Activated T-cell treated with anti-CD3 and anti-CD28 coated beads, Interleukin-2, amount 50 U/mL, for 24 hours (primary cell): ENCODE data around the gene PLD3.

ENCODE experiments used
- DNase-seq: peaks from one replicate; pipeline ENCODE4 v3.0.0-alpha.2; 2020
- H3K27ac Mint-ChIP-seq: 2 replicates; pipeline ENCODE4 v1.8.0; 2020; ENCODE audit warnings: mild to moderate bottlenecking, mixed read lengths
- H3K27me3 Mint-ChIP-seq: 2 replicates; pipeline ENCODE4 v1.8.0; 2020; ENCODE audit warnings: mixed read lengths
- H3K36me3 Mint-ChIP-seq: 2 replicates; pipeline ENCODE4 v1.8.0; 2020; ENCODE audit warnings: low read depth, mixed read lengths
- H3K4me1 Mint-ChIP-seq: 2 replicates; pipeline ENCODE4 v1.8.0; 2020; ENCODE audit warnings: low read depth, mixed read lengths
- H3K4me3 Mint-ChIP-seq: 2 replicates; pipeline ENCODE4 v1.8.0; 2020; ENCODE audit warnings: mild to moderate bottlenecking, moderate library complexity, mixed read lengths
- H3K9me3 Mint-ChIP-seq: 2 replicates; pipeline ENCODE4 v1.8.0; 2020; ENCODE audit warnings: mixed read lengths

The PLD3 gene

DNA sequence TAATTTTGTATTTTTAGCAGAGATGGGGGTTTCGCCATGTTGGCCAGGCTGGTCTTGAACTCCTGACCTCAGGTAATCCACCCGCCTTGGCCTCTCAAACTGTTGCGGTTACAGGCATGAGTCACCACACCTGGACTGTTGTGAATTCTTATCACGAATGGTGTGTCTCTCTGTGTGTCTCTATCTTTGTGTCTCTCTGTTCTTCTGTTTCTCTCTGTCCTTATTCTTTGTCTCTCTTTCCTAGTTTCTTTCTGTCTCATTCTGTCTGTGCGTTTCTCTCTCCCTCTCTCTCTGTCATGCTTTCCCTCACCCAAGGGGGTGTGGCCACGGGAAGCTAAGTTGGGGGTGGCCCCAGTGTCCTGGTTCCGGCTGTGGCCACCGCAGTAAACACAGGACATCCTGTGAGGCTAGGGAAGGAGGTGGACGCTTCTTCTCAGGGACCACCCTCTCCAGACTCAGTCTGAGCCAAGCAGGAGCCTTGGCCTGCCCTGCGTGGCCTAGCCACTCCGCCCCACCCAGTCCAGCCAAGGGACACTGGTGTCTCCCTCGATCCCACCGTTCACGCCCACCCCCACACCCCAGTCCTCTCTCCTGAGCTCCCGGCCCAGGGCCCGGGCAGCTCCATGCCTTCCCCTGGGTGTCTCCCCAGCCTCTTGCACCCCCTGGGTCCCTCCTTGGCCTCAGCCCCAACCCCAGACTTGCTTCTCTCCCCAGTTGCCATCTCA lies 68.6 kb downstream of the PLD3 start:
- no peaks in the 10 kb centered on the region for H3K27me3 Mint-ChIP-seq
- peaks cover 28% of the 10 kb centered on the region for H3K4me1 Mint-ChIP-seq
- H3K4me3 Mint-ChIP-seq: no peak overlapping the region
- H3K36me3 Mint-ChIP-seq: peaks cover 6% of the 10 kb centered on the region
- no peaks in the 10 kb centered on the region for H3K9me3 Mint-ChIP-seq
- no peak for DNase-seq
- peak overlapping the region; percentile 80 for H3K27ac Mint-ChIP-seq

DNA sequence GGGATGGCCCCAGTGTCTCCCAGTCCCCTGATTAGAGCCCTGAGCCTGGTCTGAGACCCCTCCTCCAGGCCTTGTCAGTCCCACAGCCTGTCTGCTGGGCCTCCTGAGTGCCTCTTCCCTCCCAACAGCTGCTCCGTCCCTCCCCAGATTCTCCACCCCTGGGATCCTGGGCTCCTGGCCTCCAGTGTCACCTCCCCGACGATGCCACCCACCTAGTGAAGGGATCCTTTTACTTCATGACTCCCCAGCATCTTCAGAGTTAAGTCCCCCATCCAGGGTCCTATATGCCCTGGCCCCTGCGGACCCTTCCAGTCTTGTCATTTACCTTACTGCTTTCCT lies 69.1 kb downstream of the PLD3 start:
- Mint-ChIP-seq H3K4me1 (peaks cover 33% of the 10 kb centered on the region), H3K27me3 (no peaks in the 10 kb centered on the region), H3K36me3 (peaks cover 11% of the 10 kb centered on the region), H3K27ac (peak overlapping the region; percentile 80), H3K4me3 (no peak overlapping the region), H3K9me3 (no peaks in the 10 kb centered on the region)
- DNase-seq: no peak

DNA sequence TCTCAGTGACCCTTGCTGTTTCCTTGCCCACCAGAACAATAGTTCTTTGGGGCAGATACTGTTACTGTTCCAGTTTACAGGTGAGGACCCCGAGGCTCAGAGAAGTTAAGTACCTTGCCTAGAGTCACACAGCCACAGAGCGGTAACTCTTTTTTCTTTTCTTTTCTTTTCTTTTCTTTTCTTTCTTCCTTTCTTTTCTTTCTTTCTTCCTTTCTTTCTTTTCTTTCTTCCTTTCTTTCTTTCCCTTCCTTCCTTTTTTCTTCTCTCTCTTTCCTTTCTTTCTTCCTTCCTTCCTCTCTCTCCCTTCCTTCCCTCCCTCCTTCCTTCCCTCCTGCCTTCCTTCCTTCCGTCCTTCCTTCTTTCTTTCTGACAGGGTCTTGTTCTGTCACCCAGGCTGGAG lies 69.5 kb downstream of the PLD3 start:
- Mint-ChIP-seq H3K36me3 (peaks cover 15% of the 10 kb centered on the region), H3K4me1 (peaks cover 38% of the 10 kb centered on the region), H3K9me3 (no peaks in the 10 kb centered on the region), H3K4me3 (no peak overlapping the region), H3K27me3 (no peaks in the 10 kb centered on the region), H3K27ac (no peak overlapping the region)
- DNase-seq: no peak

DNA sequence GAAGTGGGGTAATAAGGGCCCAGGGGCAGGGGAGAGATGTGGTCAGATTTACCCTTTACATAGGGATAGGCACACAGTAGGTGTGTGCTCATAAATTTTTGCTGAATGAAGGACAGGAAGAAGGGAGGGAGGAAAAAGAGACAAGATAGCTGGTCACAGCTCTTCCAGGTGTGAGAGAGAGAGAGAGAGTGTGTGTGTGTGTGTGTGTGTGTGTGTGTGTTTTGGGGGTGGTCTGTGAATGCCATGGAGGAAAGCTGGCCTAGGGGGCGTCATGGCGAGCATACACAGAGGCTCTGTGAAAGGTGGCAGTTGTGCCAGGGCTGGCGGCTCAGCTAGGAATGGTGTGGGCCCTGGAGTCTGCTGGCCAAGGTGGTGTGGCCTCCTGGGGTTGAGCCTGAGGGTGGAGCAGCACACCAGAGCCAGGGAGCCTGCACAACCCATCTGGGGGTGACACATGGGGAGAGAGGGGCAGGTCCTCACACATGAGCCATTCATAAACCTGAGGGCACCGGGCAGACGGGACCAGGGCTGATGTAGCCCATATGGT lies 70.6 kb downstream of the PLD3 start:
- H3K27me3 Mint-ChIP-seq: no peaks in the 10 kb centered on the region
- no peak for DNase-seq
- peaks cover 40% of the 10 kb centered on the region for H3K4me1 Mint-ChIP-seq
- H3K4me3 Mint-ChIP-seq: no peak overlapping the region
- H3K9me3 Mint-ChIP-seq: no peaks in the 10 kb centered on the region
- H3K36me3 Mint-ChIP-seq: peaks cover 19% of the 10 kb centered on the region
- H3K27ac Mint-ChIP-seq: peak overlapping the region; percentile 26

DNA sequence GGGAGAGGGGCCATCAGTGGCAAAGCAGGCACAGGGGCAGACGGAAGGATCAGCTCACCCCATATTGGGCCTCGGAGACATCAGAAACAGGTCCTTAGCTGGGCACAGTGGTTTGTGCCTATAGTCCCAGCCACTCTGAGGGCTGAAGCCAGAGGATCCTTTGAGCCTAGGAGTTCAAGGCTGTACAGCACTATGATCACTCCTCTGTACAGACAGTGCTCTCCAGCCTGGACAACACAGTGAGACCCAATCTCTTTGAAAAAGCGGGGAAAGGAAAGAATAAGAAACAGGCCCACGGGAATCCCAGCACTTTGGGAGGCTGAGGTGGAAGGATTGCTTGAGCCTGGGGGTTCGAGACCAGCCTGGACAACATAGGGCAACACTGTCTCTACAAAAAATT lies 71.3 kb downstream of the PLD3 start:
- H3K9me3 Mint-ChIP-seq: no peaks in the 10 kb centered on the region
- H3K27ac Mint-ChIP-seq: no peak overlapping the region
- no peak for DNase-seq
- H3K36me3 Mint-ChIP-seq: peaks cover 24% of the 10 kb centered on the region
- H3K4me1 Mint-ChIP-seq: peaks cover 43% of the 10 kb centered on the region
- peak overlapping the region; percentile 13 for H3K4me3 Mint-ChIP-seq
- H3K27me3 Mint-ChIP-seq: no peaks in the 10 kb centered on the region

DNA sequence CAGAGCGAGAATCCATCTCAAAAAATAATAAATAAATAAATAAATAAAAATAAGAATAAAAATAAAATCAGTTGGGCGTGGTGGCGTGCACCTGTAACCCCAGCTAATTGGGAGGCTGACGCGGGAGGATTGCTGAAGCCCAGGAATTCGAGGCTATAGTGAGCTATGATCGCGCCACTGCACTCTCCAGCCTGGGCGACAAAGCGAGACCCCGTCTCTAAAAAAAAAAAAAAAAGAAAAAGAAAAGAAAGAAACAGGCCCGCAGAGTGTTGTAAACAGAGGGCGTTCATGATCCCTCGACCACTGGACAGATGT lies 71.9 kb downstream of the PLD3 start:
- H3K27me3 Mint-ChIP-seq: no peaks in the 10 kb centered on the region
- H3K4me3 Mint-ChIP-seq: peak overlapping the region; percentile 80
- no peak for DNase-seq
- peaks cover 27% of the 10 kb centered on the region for H3K36me3 Mint-ChIP-seq
- no peaks in the 10 kb centered on the region for H3K9me3 Mint-ChIP-seq
- H3K4me1 Mint-ChIP-seq: peaks cover 43% of the 10 kb centered on the region
- H3K27ac Mint-ChIP-seq: peak overlapping the region; percentile 95

DNA sequence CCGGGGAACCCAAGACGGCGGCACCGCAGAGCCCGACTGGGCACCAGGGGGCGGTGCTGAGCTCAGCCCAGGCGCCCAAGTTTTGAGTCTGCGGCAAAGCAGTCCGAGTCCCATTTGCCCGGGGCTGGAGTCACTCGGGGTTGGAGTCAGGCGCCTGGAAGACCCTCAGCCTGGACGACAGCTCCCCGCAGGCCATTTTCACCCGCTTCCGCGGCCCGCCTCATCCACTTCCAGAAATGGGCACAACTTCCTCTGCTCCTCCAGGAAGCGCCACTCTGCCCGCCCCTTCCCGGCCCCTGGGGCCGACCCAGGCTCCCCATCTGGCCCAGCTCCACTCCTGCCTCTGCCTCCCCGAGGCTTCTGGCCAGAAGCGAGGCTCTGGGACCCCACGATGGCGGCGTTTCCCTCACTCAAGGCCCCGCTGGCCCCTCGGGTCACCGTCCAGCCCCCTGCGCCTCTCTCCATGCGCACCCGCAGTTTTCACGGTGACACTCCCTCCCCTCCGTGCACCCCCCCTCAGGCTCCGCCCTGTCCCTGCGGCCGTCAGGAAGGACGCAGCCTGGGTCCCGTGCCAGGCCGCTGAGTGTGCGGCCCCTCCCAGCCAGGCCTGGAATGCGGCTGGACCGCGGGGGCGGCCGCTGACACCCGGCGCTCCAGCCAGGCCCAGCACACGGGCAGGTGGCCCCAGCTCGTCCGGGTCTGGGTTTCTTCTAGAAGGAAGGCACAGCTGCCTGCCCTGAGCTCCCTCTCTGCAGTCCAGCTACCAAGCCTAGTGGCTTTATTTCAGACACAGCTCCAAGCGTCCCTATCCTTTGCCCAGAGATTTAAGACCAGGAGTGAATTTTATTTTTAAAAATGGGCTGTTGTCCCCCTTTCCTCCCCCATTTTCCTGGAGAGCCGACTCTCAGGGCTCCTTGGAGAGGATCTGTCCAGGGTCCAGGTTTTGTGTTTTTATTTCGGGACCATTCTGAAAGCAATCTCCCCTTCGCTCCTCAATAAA lies 72.6 kb downstream of the PLD3 start:
- H3K4me3 Mint-ChIP-seq: peak overlapping the region; percentile 80
- peaks cover 27% of the 10 kb centered on the region for H3K36me3 Mint-ChIP-seq
- peak; percentile 88 for DNase-seq
- H3K9me3 Mint-ChIP-seq: no peaks in the 10 kb centered on the region
- H3K4me1 Mint-ChIP-seq: peaks cover 43% of the 10 kb centered on the region
- H3K27me3 Mint-ChIP-seq: no peaks in the 10 kb centered on the region
- H3K27ac Mint-ChIP-seq: peak overlapping the region; percentile 95

DNA sequence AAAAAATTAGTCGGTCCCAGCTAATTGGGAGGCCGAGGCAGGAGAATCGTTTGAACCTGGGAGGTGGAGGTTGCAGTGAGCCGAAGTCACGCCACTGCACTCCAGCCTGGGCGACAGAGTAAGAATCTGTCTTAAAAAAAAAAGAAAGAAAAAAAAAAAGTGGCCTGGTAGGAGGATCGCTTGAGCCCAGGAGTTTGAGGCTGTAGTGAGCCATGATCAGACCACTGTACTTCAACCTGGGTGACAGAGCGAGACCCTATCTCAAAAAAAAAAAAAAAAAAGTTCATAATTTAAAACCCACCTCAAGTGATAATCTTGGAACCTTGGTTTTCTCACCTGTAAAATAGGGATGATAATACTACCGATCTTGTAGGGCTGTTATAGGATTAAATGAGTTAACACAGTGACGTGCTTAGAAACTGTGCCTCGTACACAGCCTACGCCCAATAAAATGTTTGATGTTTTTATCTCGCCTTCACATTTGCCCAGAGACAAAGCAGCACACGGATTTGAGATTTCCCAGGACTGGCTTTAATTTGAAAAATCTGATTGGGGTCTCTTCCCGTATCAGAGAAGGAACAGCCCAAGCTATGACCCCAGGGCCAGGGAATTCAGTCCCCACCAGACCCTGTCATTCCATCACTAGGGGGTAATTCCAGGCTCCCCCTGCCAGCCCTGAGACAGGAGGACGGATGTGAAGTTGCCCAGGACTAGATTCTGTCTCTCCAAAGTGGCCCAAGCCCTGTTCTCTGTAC lies 73.7 kb downstream of the PLD3 start:
- DNase-seq: no peak
- Mint-ChIP-seq H3K4me1 (peaks cover 42% of the 10 kb centered on the region), H3K4me3 (peak overlapping the region; percentile 80), H3K36me3 (peaks cover 27% of the 10 kb centered on the region), H3K9me3 (no peaks in the 10 kb centered on the region), H3K27ac (peak overlapping the region; percentile 95), H3K27me3 (no peaks in the 10 kb centered on the region)

DNA sequence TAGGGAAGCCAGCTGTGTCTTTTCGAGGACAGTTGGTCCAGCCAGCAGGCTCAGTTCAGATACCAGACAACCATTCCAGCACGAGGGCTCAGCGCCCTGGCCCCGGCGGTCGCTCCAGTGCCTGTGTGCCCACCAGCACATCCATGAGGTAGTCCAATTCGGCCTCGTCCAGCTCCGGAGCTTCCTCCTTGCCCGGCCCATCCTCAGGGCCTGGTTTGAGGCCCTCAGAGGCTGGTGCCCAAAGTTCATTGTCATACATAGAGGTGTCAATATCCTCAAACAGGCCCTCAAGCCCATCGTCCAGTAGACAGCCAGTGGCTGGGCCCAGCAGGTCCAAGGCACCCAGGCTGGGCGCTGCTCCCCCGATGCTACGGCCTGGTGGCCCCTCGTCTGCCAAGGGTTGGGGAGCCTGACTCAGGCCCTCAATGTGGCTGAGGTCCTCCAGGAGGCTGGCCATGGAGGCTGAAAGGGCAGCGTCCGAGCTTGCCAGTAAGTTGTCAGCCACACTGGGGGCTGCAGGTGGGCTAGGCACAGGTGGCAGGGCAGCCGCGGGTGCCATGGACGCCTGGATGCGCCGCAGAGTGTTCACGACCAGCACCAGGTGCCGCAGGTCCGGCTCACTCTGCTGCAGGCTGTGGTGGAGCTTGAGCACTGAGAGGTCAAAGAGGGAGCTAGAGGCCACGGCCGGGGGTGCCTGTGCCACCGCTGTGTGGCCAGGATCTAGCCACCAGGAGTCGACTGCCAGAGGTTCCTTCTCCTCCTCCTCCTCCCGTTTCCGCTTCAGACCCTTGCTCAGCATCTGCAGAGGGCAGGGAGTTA lies 74.5 kb downstream of the PLD3 start:
- peak overlapping the region; percentile 80 for H3K4me3 Mint-ChIP-seq
- H3K27me3 Mint-ChIP-seq: no peaks in the 10 kb centered on the region
- DNase-seq: no peak
- H3K4me1 Mint-ChIP-seq: peaks cover 36% of the 10 kb centered on the region
- no peaks in the 10 kb centered on the region for H3K9me3 Mint-ChIP-seq
- peak overlapping the region; percentile 95 for H3K27ac Mint-ChIP-seq
- H3K36me3 Mint-ChIP-seq: peaks cover 27% of the 10 kb centered on the region

DNA sequence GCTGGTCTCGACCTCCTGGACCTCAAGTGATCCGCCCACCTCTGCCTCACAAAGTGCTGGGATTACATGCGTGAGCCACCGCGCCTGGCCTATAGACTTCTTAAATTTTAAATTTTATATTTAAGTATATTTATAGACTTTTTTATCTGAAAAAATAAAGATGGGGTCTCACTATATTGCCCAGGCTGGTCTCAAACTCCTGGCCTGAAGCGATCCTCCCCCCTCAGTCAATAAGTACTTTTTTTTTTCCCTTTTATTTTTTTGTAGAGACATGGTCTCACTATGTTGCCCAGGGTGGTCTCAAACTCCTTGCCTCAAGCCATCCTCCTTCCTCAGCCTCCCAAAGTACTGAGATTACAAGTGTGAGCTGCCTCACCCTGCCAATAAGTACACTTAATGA lies 75.4 kb downstream of the PLD3 start:
- Mint-ChIP-seq H3K9me3 (no peaks in the 10 kb centered on the region), H3K27me3 (no peaks in the 10 kb centered on the region), H3K27ac (peak overlapping the region; percentile 91), H3K4me1 (peaks cover 36% of the 10 kb centered on the region), H3K36me3 (peaks cover 27% of the 10 kb centered on the region), H3K4me3 (peak overlapping the region; percentile 90)
- no peak for DNase-seq

DNA sequence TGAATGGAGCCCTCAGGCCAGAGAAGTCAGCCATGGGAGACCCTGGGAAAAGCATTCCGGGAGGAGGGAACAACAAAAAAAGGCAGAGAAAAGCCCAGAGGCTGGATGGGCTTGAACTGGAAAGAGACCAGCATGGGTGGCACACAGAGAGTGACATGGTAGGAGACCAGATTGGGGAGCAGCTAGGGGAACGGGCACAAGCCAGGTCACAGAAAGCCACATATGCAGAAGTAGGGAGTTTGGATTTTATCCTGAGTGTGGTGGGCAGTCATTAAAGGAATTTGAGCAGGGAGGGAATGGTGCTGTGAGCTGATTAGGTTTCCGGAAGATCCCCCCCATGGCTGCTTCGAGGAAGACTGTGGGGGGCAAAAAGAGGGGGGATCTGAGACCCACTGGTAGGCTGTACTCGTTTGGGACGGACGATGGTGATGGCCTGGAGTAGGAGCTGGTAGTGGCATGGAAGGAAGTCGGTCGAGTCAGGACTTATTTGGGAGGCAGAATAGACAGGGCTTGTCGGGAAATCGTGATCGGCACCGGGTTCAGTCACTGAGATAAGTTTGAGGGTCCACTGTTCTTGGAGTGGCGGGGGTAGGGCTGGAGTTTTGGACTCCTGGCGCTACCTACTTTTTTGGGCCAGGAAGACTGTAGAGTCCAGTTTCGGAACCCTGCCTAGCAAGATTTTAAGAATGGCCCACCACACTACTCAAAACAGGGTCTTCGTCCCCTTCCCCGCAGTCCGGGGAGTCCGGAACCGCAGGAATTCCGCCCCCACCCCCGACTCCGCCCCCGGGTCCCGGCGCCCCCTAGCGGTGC lies 76.3 kb downstream of the PLD3 start:
- no peak for DNase-seq

DNA sequence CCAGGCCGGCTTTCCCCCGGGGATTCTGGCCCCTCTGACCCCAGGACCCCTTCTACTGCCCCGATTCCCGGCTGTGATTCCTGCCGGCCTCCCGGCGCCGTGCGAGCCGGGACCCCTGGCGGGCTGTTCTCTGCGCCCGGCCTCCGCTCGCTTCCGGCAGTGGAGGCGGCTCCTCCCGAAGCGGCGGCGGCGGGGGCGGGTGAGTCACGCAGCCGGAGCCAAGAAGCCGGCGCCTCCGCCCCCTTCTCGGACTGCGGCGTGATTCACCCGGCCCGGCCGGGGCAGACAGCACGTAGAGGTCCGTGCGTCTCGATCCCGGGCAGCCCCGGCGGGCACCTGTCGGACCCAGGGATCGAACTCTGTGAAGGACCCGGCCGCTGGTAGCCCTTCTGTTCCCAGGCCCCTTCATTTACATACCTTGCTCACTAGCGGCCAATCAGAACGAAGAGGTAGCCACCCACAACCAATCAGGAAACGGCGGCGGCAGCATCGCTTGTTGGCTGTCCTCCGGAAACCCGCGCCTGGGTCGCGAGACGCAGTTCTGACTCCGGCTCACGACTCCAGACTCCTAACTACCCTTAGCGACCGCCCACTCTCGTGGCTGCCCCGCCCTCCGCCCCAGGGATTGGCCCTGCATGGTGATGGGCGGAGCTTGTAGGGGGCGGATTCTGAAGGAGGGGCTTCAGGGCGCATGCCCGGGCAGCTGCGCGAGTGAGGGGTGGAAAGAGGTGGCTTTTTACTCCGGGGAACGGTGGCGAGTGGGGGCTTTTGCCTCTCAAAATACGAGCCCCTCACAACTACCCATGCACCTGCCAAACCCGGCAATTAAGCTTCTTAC lies 77.2 kb downstream of the PLD3 start, which contains the start of gene SERTAD1:
Gene SERTAD1 (minus strand): TSS at position 543 of the 838 bp plus-strand sequence. CDS start 2,446 bp downstream, outside the sequence.
- H3K36me3 Mint-ChIP-seq: peaks cover 27% of the 10 kb centered on the region
- peaks cover 34% of the 10 kb centered on the region for H3K4me1 Mint-ChIP-seq
- peak; percentile 100 for DNase-seq
- peak within 1 kb of the TSS; percentile 96 for H3K27ac Mint-ChIP-seq
- no peaks in the 10 kb centered on the region for H3K27me3 Mint-ChIP-seq
- H3K9me3 Mint-ChIP-seq: no peaks in the 10 kb centered on the region
- peak within 1 kb of the TSS; percentile 90 for H3K4me3 Mint-ChIP-seq

More for the DNA sequence above, 76.3 kb downstream of the PLD3 start:
- peak overlapping the region; percentile 96 for H3K27ac Mint-ChIP-seq
- H3K9me3 Mint-ChIP-seq: no peaks in the 10 kb centered on the region
- H3K4me3 Mint-ChIP-seq: peak overlapping the region; percentile 90
- peaks cover 36% of the 10 kb centered on the region for H3K4me1 Mint-ChIP-seq
- H3K27me3 Mint-ChIP-seq: no peaks in the 10 kb centered on the region
- peaks cover 27% of the 10 kb centered on the region for H3K36me3 Mint-ChIP-seq
